Measurements from ENCODE around the gene NEUROG3.

NEUROG3 gene

GRCh38 chr10:69570050-69570816, 3.0 kb downstream of the NEUROG3 start:
- no peak for TF ChIP-seq CTCF (IDR thresholded peaks at IDR 0.05; ENCODE audit: low read depth, low read length, missing control alignments)
- no peak for DNase-seq
- no peaks in the 10 kb centered on the region for H3K36me3 ChIP-seq (replicated peaks)
- in situ Hi-C loops (cut with HindIII; ENCODE audit: low pct_ligation_motif_present, low sequenced_read_pairs): no loop called here
- H3K27me3 ChIP-seq (replicated peaks): peaks cover 81% of the 10 kb centered on the region
- no peak overlapping the region for H3K4me3 ChIP-seq (ENCODE audit: low read depth, low read length)
- H3K27ac ChIP-seq: no peak overlapping the region

- TF ChIP-seq CTCF (IDR thresholded peaks at IDR 0.05; ENCODE audit: low read depth, low read length, missing control alignments): no peak
- H3K27me3 ChIP-seq (replicated peaks): peaks cover 74% of the 10 kb centered on the region
- in situ Hi-C loops (cut with HindIII; ENCODE audit: low pct_ligation_motif_present, low sequenced_read_pairs): no loop called here
Measured at GRCh38 chr10:69569396-69569934, 3.8 kb downstream of the NEUROG3 start.

GRCh38 chr10:69568472-69569395, 4.5 kb downstream of the NEUROG3 start:
- in situ Hi-C loops (cut with HindIII; ENCODE audit: low pct_ligation_motif_present, low sequenced_read_pairs): no loop called here
- no peak for TF ChIP-seq CTCF (IDR thresholded peaks at IDR 0.05; ENCODE audit: low read depth, low read length, missing control alignments)
- Histone ChIP-seq H3K27ac (no peak overlapping the region), H3K36me3 (replicated peaks) (no peaks in the 10 kb centered on the region), H3K4me3 (ENCODE audit: low read depth, low read length) (no peak overlapping the region), H3K27me3 (replicated peaks) (peaks cover 68% of the 10 kb centered on the region)
- DNase-seq: no peak

More at GRCh38 chr10:69569396-69569934, 3.8 kb downstream of the NEUROG3 start:
- no peaks in the 10 kb centered on the region for H3K36me3 ChIP-seq (replicated peaks)
- no peak for DNase-seq
- no peak overlapping the region for H3K27ac ChIP-seq
- H3K4me3 ChIP-seq (ENCODE audit: low read depth, low read length): no peak overlapping the region

GRCh38 chr10:69567920-69568319, 5.3 kb downstream of the NEUROG3 start:
- Histone ChIP-seq H3K27ac (no peak overlapping the region), H3K4me3 (ENCODE audit: low read depth, low read length) (no peak overlapping the region), H3K27me3 (replicated peaks) (peaks cover 60% of the 10 kb centered on the region), H3K36me3 (replicated peaks) (no peaks in the 10 kb centered on the region)
- in situ Hi-C loops (cut with HindIII; ENCODE audit: low pct_ligation_motif_present, low sequenced_read_pairs): no loop called here
- DNase-seq: peak; percentile 59
- TF ChIP-seq CTCF (IDR thresholded peaks at IDR 0.05; ENCODE audit: low read depth, low read length, missing control alignments): no peak

GRCh38 chr10:69562731-69563254, 10.4 kb downstream of the NEUROG3 start:
- no peaks in the 10 kb centered on the region for H3K36me3 ChIP-seq (replicated peaks)
- H3K27ac ChIP-seq: no peak overlapping the region
- peaks cover 11% of the 10 kb centered on the region for H3K27me3 ChIP-seq (replicated peaks)
- in situ Hi-C loops (cut with HindIII; ENCODE audit: low pct_ligation_motif_present, low sequenced_read_pairs): no loop called here
- TF ChIP-seq CTCF (IDR thresholded peaks at IDR 0.05; ENCODE audit: low read depth, low read length, missing control alignments): no peak
- no peak for DNase-seq
- no peak overlapping the region for H3K4me3 ChIP-seq (ENCODE audit: low read depth, low read length)

Measured in brain microvascular endothelial cell (primary cell).